Karpas-422 (cell line): ENCODE results near the gene ZNF654. TPM values are rescaled to one million over a fixed set of nuclear protein-coding genes. Genes with fewer than 3 reads are reported as not detected.
A peak's percentile ranks its signal among the peaks of the same experiment; 100 is the strongest.

Experiments used
- DNase-seq: peaks from one replicate; pipeline ENCODE4 v3.0.0-alpha.2; 2015
- H2AFZ ChIP-seq: fragments of 200-600 bp; sonication (generic); 2 replicates; pipeline ENCODE4 v1.6.1; 2014; ENCODE audit warnings: antibody characterized with exemption, low read length, mixed read lengths
- H3K27ac ChIP-seq: fragments of 200-600 bp; sonication (generic); 2 replicates; pipeline ENCODE4 v1.5.1; 2014; ENCODE audit warnings: mild to moderate bottlenecking, low read length, moderate library complexity
- H3K27me3 ChIP-seq: fragments of 200-600 bp; sonication (generic); 2 replicates; pipeline ENCODE4 v1.6.1; 2014; ENCODE audit warnings: low read length, mixed read lengths
- H3K36me3 ChIP-seq: fragments of 200-600 bp; sonication (generic); 2 replicates; pipeline ENCODE4 v1.6.1; 2014; ENCODE audit warnings: low read length, mixed read lengths; ENCODE audit not compliant: insufficient read depth
- H3K4me1 ChIP-seq: fragments of 200-600 bp; sonication (generic); 2 replicates; pipeline ENCODE4 v1.6.1; 2014; ENCODE audit warnings: mild to moderate bottlenecking, low read length, mixed read lengths
- H3K4me2 ChIP-seq: fragments of 200-600 bp; sonication (generic); 2 replicates; pipeline ENCODE4 v1.6.1; 2014; ENCODE audit warnings: low read length, low read depth, mild to moderate bottlenecking; ENCODE audit not compliant: poor library complexity, severe bottlenecking
- H3K4me3 ChIP-seq: fragments of 200-600 bp; sonication (generic); 2 replicates; pipeline ENCODE4 v1.5.1; 2014; ENCODE audit warnings: mild to moderate bottlenecking, antibody characterized with exemption, low read length, mixed read lengths
- H3K79me2 ChIP-seq: fragments of 200-600 bp; sonication (generic); 2 replicates; pipeline ENCODE4 v1.6.1; 2014; ENCODE audit warnings: mild to moderate bottlenecking, low read length, mixed read lengths
- H3K9ac ChIP-seq: fragments of 200-600 bp; sonication (generic); 2 replicates; pipeline ENCODE4 v1.6.0; 2014; ENCODE audit warnings: low read length
- H3K9me2 ChIP-seq: fragments of 200-600 bp; sonication (generic), shearing (Covaris generic); replicated peaks from 2 replicates; pipeline ENCODE4 v1.6.0; 2014; ENCODE audit warnings: mild to moderate bottlenecking, low read length, moderate library complexity; ENCODE audit not compliant: insufficient read depth
- H3K9me3 ChIP-seq: fragments of 300-700, 200-600 bp; sonication (generic); 2 replicates; pipeline ENCODE4 v1.6.1; 2014; ENCODE audit warnings: low read length, mixed read lengths
- H4K20me1 ChIP-seq: fragments of 200-600 bp; sonication (generic); 2 replicates; pipeline ENCODE4 v1.6.1; 2014; ENCODE audit warnings: mild to moderate bottlenecking, antibody characterized with exemption, low read length, low read depth; ENCODE audit not compliant: insufficient read depth
- total RNA-seq: library from RNA; depleted of rRNA; stranded (reverse); fragments of >200 nt; shearing (Covaris generic); gene quantifications from 2 replicates; pipeline ENCODE4 v1.2.3, GENCODE V29; 2014; ENCODE audit warnings: low replicate concordance

The ZNF654 gene
- total RNA-seq, 1 experiment from 2014 or later, result 30.5 TPM

DNA sequence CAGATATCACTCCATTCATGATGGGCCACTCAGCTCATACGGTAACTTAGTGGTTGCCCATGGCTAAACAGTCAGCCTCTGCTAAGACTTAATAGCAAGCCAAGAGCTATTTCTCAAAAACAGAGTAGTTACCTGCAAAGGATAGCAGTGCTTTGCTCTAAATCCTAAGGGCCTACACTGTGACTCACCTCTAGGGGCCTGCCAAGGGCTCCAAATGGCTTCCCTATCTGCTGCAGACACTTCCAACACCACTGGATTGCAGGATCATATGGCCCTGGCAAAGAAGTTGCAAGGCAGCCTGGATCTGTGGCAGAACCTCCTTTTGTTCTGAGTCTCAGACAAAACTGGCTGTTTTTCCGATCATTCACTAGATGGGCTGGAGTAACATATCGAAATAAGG lies 18.1 kb upstream of the ZNF654 start:
- Histone ChIP-seq H3K4me1 (no peaks in the 10 kb centered on the region), H3K4me3 (no peak overlapping the region), H3K27ac (no peak overlapping the region), H3K36me3 (no peaks in the 10 kb centered on the region), H3K9me2 (no peaks in the 10 kb centered on the region), H2AFZ (no peak overlapping the region), H3K9me3 (no peaks in the 10 kb centered on the region), H3K27me3 (no peaks in the 10 kb centered on the region), H3K4me2 (no peak overlapping the region), H4K20me1 (no peaks in the 10 kb centered on the region), H3K9ac (no peak overlapping the region), H3K79me2 (no peaks in the 10 kb centered on the region)
- no peak for DNase-seq

DNA sequence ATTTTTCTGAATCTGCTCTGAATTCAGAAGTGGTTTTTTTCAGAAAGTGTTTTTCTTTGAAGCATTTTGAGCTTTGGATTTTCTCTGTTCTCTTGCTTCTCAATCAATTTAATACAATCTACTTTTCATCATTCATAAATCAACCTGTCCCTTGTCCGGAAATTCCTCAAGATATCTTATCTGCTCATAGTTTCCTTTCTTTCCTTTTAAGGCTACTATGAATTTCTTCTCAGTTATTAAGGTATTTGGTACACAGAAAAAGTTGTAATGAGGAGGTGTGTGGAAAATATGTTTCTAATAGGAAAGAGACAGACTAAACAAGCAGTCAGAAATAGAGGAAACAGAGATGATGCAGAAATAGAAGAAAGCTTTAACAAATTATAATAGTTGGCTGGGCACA lies 14.6 kb upstream of the ZNF654 start:
- Histone ChIP-seq H3K9me3 (no peaks in the 10 kb centered on the region), H3K36me3 (no peaks in the 10 kb centered on the region), H3K79me2 (no peaks in the 10 kb centered on the region), H3K27me3 (no peaks in the 10 kb centered on the region), H3K27ac (no peak overlapping the region), H3K4me2 (no peak overlapping the region), H2AFZ (no peak overlapping the region), H3K4me3 (no peak overlapping the region), H3K9me2 (no peaks in the 10 kb centered on the region), H3K9ac (no peak overlapping the region), H3K4me1 (peaks cover 8% of the 10 kb centered on the region), H4K20me1 (no peaks in the 10 kb centered on the region)
- no peak for DNase-seq

DNA sequence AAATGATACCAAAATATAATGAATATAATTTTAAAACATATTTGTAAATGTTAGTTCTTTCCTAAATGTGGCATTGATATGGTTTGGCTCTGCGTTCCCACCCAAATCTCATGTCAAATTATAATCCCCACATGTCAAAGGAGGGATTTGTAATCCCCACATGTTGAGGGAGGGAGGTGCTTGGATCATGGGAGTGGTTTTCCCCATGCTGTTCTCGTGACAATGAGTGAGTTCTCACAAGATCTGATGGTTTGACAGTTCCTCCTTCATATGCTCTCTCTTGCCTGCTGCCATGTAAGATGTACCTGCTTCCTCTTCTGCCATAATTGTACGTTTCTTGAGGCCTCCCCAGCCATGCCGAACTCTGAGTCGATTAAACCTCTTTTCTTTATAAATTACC lies 12.3 kb upstream of the ZNF654 start:
- no peak for DNase-seq
- H3K4me3 ChIP-seq, result no peak overlapping the region
- no peaks in the 10 kb centered on the region for H3K9me2 ChIP-seq
- no peak overlapping the region for H3K27ac ChIP-seq
- H3K4me2 ChIP-seq, result peak overlapping the region; percentile 41
- H3K9ac ChIP-seq, result no peak overlapping the region
- peaks cover 8% of the 10 kb centered on the region for H3K4me1 ChIP-seq
- no peaks in the 10 kb centered on the region for H3K36me3 ChIP-seq
- no peaks in the 10 kb centered on the region for H3K27me3 ChIP-seq
- no peaks in the 10 kb centered on the region for H3K9me3 ChIP-seq
- no peaks in the 10 kb centered on the region for H3K79me2 ChIP-seq
- no peak overlapping the region for H2AFZ ChIP-seq
- H4K20me1 ChIP-seq, result no peaks in the 10 kb centered on the region

DNA sequence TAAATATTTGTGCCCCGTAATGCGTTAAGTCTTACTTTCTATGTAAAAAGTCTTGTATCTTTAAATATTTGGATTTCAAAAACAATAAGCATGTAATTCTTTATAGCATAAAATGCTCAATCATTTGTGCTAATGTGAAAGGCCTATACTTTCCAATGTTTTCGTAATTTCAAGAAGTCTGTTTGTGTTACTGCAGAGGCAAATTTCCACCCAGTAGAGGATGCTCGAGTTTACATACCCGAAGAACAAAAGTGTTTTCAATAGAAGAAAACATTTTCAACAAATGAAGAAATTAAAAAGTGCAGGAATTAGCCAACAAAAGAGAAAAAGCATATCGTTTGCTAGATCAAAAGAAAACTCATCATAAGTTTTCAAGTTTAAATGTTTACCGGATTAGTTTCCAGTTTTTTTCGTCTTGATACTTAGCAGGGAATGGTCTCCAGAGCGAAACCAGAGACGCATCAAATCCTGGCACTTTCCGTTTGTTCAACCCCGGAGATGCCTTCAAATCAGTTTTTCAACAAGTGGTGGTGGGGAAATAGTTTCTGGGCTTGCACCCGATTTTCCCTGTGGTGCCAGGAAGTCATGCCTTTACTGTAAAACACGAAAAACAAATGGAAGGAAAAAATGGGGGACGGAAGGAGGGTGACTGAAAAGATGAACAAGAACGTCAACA lies 1.3 kb upstream of the ZNF654 start:
- Histone ChIP-seq H3K4me2 (peak overlapping the region; percentile 87), H3K36me3 (peaks cover 28% of the 10 kb centered on the region), H3K4me1 (peaks cover 34% of the 10 kb centered on the region), H3K4me3 (peak overlapping the region; percentile 82), H4K20me1 (peaks cover 25% of the 10 kb centered on the region; the same call in 1 of the 2 replicates), H3K79me2 (peaks cover 53% of the 10 kb centered on the region), H3K9ac (peak overlapping the region; percentile 84), H3K27me3 (no peaks in the 10 kb centered on the region), H3K27ac (no peak overlapping the region), H3K9me2 (no peaks in the 10 kb centered on the region), H3K9me3 (no peaks in the 10 kb centered on the region), H2AFZ (no peak overlapping the region)
- no peak for DNase-seq

DNA sequence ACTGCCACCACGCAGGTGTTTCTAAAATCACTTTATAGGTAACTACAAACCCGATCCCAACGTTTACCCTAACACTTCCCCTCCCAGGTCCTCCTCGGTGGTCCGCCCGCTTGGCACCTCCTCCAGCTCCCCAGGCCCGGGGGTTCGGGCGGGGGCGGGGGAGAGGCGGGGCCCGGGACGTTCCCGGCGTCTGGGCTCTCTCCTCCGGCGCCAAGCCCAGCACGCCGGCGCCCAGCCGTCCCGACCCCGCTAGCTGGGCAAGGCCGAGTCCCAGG lies 812 bp upstream of the ZNF654 start:
- Histone ChIP-seq H3K9ac (peak overlapping the region; percentile 84), H3K4me3 (peak overlapping the region; percentile 82), H3K27me3 (no peaks in the 10 kb centered on the region), H4K20me1 (peaks cover 25% of the 10 kb centered on the region; the same call in 1 of the 2 replicates), H3K27ac (peak overlapping the region; percentile 68; the same call in 1 of the 2 replicates), H3K4me2 (peak overlapping the region; percentile 87), H3K4me1 (peaks cover 34% of the 10 kb centered on the region), H3K9me2 (no peaks in the 10 kb centered on the region), H3K9me3 (no peaks in the 10 kb centered on the region; the same call in 1 of the 2 replicates), H3K36me3 (peaks cover 33% of the 10 kb centered on the region), H3K79me2 (peaks cover 58% of the 10 kb centered on the region), H2AFZ (no peak overlapping the region; the same call in 1 of the 2 replicates)
- DNase-seq, result no peak

DNA sequence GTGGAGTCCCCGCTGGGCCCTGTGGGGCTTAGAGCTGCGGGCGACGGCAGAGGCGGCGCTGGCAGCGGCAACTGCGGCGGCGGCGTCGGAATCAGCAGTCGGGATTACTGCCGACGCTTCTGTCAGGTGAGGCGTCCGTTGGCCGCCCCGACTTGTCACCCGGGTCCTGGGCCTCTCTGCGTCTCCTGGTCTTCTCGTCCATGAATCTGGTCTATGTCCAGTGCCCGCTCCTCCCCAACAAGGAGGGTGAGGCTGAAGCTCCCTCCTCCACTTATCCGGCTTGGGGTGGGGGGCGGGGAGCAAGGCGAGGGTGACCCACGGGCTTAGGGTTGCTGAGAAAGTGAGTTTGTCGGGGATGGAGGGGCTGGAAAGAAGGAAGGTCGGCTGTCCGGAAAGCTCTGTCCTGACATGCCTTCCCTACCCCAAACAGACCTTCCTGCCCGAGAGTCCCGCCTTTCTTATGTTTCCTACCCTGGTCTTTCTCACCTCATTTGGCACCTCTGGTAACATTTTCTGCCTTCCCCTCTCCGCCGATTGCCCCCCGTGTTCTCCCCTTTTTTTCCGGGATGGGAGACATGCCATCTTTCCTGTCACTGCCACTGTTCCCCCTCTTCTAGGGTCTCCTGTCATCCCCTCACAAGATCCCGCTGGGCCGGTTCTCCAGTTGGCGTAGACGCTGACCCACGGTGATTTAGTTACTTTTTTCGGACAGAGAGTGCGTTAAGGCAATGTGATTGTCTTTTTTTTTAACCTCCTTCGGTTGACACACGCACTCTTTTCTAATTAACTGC lies 520 bp downstream of the ZNF654 start:
- Histone ChIP-seq H3K4me3 (peak overlapping the region; percentile 93), H3K4me2 (peak overlapping the region; percentile 85), H3K79me2 (peaks cover 71% of the 10 kb centered on the region), H3K9me2 (no peaks in the 10 kb centered on the region), H3K27me3 (no peaks in the 10 kb centered on the region), H3K9me3 (peaks cover 3% of the 10 kb centered on the region; the same call in 1 of the 2 replicates), H2AFZ (peak overlapping the region; percentile 61; the same call in 1 of the 2 replicates), H3K36me3 (peaks cover 33% of the 10 kb centered on the region), H4K20me1 (peaks cover 21% of the 10 kb centered on the region; the same call in 1 of the 2 replicates), H3K4me1 (peaks cover 34% of the 10 kb centered on the region), H3K27ac (peak overlapping the region; percentile 34; the same call in 1 of the 2 replicates), H3K9ac (peak overlapping the region; percentile 93)
- DNase-seq, result peak; percentile 48

DNA sequence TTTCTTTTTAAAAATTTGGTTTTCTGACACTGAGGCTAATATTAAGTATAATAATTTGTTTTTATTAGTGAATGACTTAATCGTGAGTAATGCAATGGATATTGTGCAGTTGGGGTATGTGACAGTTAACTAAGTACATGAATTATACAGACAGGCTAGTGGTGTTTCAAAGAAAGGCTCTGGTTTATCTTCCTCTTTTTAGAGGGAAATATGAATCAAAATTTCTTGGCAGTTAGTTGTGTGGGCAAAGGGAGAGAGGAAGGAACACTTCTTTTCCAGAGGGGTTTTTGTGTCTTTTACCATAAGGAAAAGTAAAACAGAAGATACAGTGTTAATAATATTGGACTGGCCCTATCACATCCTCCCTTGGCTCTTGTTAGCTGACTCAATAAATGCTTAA lies 2.7 kb downstream of the ZNF654 start:
- Histone ChIP-seq H4K20me1 (peaks cover 16% of the 10 kb centered on the region; the same call in 1 of the 2 replicates), H3K9me3 (peaks cover 3% of the 10 kb centered on the region; the same call in 1 of the 2 replicates), H3K9me2 (no peaks in the 10 kb centered on the region), H3K9ac (no peak overlapping the region; the same call in 1 of the 2 replicates), H3K27ac (no peak overlapping the region), H3K27me3 (no peaks in the 10 kb centered on the region), H3K4me3 (peak overlapping the region; percentile 93), H3K79me2 (peaks cover 92% of the 10 kb centered on the region), H3K36me3 (peaks cover 23% of the 10 kb centered on the region), H2AFZ (no peak overlapping the region), H3K4me1 (peaks cover 34% of the 10 kb centered on the region), H3K4me2 (peak overlapping the region; percentile 85)
- DNase-seq, result no peak

DNA sequence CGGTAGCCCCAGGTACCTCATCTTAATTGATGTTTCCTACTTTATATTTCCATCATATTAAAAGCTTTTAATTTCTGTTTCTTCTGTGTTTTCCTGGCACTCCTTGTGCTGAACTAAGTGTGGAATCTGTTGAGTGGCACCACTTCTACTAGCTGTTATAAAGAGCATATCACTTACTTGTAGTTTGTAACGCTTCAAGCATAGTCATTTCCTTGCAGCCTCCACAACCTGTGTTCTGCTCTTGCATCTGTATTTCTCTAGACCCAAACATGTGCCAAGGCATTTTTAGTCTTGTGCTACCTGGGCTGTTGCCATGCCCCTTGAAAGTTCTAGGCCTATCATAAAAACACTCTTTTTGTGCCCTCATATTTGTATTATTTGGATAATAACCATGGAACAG lies 16.0 kb downstream of the ZNF654 start:
- no peaks in the 10 kb centered on the region for H4K20me1 ChIP-seq
- H3K9ac ChIP-seq, result no peak overlapping the region
- H3K27me3 ChIP-seq, result no peaks in the 10 kb centered on the region
- H2AFZ ChIP-seq, result no peak overlapping the region
- H3K36me3 ChIP-seq, result peaks cover 22% of the 10 kb centered on the region
- no peak for DNase-seq
- H3K9me2 ChIP-seq, result no peaks in the 10 kb centered on the region
- peaks cover 8% of the 10 kb centered on the region for H3K9me3 ChIP-seq
- no peaks in the 10 kb centered on the region for H3K4me1 ChIP-seq
- H3K4me2 ChIP-seq, result no peak overlapping the region
- H3K4me3 ChIP-seq, result no peak overlapping the region
- peaks cover 98% of the 10 kb centered on the region for H3K79me2 ChIP-seq
- no peak overlapping the region for H3K27ac ChIP-seq
